HG03457 (cell line): Measurements from ENCODE around the gene PRIM2.
A peak's percentile ranks its signal among the peaks of the same experiment; 100 is the strongest.
"Not testable (repeated sequence)": the region's sequence is repeated elsewhere in the genome, so short reads cannot be mapped to it uniquely, and the experiment has no call there.

ENCODE experiments used
- ATAC-seq: cut with Tn5 transposase; IDR thresholded peaks from one replicate; pipeline ENCODE4 v1.9.1; 2021; ENCODE audit warnings: moderate number of reproducible peaks; ENCODE audit not compliant: unreplicated experiment

Gene PRIM2

DNA sequence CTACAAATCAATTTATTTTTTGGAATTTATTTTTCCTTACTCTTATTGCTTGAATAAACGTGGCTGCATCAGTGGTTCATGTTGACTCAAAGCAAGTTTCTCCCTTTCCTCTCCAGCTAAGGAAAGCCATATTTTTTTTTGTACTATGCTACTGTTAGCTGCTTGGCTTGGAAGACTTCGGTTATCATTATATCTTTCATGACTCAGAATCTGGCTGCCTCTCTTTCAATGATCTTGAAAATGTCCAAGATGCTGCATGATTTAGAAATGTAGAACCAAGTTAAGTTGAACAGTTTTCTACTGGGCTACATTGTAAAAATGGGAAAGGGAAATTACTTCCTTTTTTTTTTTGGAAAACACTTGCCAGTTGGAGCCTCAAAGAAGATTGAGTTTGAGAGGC, 44.9 kb downstream of the PRIM2 start:
- ATAC-seq, result not testable (repeated sequence)

DNA sequence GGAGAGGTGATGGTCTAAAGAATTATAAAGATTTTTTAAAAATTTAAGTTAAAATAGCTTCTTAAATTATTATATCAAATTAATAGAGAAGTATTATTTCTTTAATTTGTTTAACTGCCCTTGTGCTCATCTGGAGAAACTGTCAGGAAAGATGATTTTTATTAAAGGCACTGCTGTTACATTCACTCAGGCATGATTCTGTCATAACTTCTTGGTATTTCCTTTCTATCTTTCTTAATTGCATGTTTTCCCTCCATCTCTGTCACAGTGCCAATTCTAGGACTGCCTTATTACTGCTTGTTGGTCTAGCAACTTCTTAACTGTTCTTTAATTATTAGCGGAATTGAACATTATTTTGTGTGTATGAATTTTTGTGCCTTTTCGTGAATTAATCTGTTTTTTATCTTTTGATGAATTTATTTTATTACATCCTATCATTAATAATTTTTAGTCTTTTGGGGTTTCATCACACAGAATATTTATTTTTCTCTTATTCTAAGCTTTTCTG, 47.7 kb downstream of the PRIM2 start:
- ATAC-seq, result not testable (repeated sequence)

DNA sequence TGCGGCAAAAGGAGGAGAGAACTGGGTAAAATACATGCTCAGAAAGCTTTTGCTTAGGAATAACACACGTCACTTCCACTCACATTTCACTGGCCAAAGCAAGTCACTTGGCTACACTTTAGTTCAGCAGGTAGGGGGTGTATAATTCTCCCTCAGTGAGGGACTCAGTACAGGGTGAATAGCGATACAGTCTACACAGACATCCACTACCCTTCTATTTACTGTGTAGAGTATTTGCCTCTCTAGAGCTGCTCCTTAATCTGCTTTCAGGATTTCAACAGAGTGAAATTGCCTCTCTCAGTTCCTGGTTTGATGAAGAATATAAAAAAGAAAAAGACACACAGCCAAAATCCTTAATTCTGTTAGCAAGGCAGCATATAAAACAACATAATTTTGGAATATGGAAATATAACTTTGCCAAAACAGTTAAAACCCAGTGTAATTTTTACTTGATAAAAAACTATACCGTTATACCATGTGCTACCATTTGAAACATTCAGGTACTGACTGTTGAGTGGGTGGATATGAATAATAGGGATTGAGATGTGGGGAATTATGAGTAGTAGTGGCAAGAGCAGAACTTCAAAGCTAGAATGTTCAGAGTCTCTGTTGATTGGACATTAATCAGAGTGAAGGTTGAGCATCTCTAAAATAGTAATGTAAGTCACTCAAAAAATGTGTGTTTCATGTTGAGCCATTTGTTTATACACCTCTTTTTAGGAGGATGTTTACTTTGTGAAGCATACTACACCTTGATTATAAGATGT, 51.7 kb downstream of the PRIM2 start:
- not testable (repeated sequence) for ATAC-seq

DNA sequence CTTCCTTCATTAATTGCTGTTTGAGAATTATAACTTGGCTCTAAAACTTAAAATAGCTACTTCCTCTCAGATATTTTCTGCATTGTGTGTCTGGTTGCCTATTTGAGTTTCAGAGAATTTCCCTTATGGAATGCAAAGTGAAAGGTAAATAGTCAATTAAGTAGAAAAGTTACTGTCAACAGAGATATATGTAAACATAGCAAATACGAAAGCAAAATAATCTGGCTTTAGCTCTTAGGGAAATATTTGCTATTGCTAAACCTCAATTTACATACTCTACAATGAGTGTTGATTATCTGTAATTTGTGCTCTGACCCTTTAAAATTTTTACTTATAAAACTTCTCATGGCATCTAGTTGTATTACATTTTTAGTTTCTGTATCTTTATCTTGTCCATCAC, 54.3 kb downstream of the PRIM2 start:
- not testable (repeated sequence) for ATAC-seq

DNA sequence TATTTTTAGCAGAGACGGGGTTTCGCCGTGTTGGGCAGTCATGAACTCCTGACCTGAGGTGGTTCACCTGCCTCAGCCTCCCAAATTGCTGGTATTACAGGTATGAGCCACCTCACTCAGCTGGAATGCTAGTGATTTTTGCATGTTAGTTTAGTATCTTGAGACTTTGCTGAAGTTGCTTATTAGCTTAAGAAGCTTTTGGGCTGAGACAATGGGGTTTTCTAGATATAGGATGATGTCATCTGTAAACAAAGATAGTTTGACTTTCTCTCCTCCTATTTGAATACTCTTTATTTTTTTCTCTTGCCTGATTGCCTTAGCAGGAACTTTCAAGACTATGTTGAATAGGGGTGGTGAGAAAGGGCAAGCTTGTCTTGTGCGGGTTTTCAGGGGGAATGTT, 57.3 kb downstream of the PRIM2 start:
- not testable (repeated sequence) for ATAC-seq

DNA sequence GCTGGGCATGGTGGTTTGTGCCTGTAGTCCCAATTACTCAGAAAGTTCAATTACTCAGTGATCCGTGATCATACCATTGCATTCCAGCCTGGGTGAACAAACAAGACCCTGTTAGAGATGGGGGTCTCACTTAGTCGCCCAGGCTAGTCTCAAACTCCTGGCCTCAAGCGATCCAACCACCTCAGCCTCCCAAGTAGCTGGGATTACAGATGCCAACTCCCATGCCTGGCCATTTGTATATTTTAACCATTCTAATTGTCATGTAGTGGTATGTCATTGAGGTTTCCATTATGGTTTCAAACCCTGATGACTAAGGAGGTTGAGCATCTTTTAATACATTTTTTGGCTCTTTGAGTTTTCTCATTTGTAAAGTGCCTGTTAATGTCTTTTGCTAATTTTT, 58.7 kb downstream of the PRIM2 start:
- ATAC-seq, result not testable (repeated sequence)

DNA sequence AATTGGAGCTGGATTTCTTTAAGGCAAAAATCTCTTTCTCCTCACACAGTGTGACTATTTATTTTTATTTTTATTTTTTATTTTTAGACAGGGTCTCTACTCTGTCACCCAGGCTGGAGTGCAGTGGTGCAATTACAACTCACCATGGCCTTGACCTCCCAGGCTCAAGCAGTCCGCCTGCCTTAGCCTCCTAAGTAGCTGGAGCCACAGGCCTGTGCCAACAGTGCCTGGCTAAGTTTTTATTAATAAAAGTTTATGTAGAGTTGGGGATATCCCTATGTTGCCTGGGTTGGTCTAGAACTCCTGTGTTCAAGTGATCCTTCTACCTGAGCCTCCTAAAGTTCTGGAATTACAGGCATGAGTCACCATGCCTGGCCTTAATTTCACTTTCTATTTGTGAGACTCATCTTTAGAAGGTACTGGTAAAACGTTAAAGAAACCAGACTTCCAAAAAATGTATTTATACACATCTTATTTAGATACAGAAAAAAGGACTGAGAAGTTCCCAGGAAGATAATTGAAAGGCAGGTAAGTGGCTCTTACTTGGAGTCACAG, 71.7 kb downstream of the PRIM2 start:
- ATAC-seq, result not testable (repeated sequence)

DNA sequence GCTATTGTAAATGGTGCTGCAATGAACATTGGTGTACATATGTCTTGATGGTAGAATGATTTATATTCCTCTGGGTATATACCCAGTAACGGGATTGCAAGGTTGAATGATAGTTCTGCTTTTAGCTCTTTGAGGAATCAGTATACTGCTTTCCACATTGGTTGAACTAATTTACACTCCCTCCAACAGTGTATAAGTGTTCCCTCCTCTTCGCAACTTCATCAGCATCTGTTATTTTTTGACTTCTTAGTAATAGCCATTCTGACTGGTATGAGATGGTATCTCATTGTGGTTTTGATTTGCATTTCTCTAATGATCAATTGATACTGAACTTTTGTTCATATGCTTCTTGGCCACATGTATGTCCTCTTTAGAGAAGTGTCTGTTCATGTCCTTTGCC, 73.4 kb downstream of the PRIM2 start:
- ATAC-seq, result not testable (repeated sequence)

DNA sequence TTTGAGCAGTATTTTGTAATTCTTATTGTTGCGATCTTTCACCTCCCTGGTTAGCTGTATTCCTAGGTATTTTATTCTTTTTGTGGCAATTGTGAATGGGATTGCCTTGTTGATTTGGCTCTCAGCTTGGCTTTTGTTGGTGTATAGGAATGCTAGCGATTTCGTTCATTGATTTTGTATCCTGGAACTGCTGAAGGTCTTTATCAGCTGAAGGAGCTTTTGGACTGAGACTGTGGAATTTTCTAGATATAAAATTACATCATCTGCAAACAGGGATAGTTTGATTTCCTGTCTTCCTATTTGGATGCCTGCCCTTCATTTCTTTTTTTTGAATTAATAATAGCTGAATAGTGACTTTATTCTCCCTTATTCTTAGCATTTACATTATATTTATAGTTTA, 74.6 kb downstream of the PRIM2 start:
- not testable (repeated sequence) for ATAC-seq

DNA sequence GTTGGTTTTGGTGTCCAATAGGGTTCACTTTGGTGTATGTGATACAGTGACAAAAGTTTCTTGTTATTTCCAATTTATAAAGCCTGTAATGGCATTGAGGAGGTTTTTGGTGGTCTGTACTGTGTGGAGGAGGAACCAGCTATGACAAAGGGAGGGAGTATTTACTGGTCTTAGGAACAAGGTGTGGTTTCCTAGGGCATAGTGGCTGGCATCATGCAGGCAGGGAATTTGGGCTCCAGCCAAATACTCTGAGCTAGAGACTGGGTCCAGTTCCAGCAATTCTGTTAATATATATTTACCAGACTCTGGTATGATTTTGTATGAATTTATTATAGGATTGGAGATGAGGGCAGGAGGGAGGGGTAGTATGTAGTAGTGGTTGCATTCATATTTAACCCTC, 101.9 kb downstream of the PRIM2 start:
- not testable (repeated sequence) for ATAC-seq

DNA sequence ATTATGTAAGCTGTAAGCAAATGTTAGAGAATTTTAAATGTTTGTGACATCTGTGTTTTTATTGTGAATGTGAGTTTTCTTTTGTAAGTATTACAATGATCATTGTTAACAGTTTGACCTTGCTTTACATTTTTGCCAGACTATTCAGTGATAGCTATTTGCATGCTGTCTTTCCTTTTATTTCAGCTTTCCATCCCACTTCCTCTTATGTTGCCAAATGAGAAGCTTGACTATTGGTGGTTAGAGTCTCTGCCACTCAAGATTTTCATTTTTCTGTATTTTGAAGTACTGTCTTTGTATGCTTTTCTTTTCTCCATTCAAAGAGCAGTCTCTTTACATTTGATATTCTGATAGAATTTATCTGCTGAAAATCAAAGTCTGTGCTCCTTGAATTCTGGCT, 104.1 kb downstream of the PRIM2 start:
- no peak for ATAC-seq

DNA sequence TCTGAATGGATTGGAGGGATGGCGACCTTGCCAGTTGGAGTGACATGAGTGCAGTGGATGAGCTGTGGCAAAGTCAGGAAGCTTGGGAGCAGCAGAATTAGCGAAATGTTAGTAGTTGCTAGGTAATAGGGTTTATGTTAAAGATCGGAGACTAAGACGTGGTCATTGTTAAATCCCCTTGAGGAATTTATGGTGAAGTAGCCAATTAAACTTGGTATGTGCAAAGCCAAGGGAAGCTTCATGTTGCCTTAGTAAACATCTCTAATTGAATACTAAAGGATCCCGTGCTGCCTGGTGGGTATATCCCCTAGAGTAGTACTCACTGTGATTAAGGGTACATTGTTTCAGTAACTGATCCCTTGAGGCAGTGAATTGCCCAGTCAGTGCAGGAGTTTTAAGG, 106.0 kb downstream of the PRIM2 start:
- no peak for ATAC-seq

DNA sequence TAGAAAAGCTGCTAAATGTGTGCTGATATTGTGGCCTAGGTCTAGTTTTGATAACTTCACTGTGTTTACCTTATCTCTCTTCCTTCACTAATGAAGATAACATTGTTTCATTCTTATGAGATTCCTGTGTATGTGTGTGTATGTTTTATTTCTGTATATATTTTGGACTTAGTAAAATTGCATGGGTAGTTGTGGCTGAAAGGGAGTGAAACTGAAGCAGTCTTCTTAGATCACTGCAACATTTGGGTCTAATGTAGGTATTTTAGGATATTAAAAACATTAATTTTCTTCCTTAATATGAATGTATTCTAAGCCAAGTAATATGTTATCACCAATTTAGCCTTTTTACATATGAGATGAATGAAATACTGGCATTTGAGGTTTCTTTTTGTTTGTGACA, 114.3 kb downstream of the PRIM2 start:
- ATAC-seq, result not testable (repeated sequence)

DNA sequence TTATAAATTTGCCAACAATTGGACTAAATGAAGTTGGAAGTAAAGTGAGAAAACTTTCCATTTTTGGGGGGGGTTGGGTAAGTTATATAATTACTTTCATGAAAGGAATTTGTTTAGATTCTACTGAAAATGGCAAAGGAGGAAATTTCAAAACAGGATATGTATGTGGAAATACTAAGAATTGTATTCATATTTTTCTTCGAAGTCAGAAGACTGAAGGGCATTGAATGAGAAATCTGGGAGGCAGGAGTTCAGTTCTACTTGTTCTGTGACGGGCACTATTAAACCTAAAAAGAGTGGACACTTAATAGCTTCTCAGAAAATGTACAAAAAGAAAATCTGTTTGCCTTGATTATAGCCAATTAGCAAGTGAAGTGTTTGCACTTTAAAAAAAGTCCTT, 114.7 kb downstream of the PRIM2 start:
- no peak for ATAC-seq

DNA sequence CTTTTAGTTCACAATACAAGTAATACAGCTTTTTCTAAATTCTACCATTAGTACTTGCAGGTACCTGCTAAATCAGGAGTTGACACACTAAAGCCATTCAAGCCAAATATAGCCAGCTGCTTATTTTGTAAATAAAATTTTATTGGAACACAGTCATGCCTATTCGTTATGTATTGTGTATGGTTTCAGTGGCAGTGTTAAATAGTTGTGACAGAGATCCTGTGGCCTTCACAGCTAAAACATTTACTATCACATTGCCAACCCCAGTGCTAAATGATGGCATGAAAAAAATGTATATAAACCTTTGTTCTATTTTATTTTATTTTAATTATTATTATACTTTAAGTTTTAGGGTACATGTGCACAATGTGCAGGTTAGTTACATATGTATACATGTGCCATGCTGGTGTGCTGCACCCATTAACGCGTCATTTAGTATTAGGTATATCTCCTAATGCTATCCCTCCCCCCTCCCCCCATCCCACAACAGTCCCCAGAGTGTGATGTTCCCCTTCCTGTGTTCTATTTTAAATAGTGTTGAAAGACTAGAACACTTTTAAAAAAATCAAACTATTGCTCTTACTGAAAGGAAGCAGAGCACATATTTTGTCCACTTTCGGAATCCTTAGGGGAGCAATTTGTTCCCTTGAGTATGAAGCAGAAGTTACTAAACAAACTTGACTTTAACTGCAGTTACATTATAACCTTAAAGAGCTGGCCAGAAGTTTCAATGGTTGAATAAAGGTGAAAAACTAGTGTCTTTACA, 115.7 kb downstream of the PRIM2 start:
- peak; percentile 61 for ATAC-seq

DNA sequence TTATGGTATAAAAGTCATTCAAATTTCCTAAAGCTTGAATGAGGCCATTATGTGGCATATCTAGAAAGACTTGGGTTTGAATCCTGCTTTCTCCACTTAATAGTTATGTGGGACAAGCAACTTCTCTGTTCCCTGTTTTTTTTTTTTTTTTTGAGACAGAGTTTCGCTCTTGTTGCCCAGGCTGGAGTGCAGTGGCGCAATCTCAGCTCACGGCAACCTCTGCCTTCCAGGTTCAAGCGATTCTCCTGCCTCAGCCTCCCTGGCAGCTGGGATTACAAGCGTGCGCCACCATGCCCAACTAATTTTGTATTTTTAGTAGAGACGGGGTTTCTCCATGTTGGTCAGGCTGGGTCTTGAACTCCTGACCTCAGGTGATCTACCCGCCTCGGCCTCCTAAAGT, 116.4 kb downstream of the PRIM2 start:
- ATAC-seq, result not testable (repeated sequence)

DNA sequence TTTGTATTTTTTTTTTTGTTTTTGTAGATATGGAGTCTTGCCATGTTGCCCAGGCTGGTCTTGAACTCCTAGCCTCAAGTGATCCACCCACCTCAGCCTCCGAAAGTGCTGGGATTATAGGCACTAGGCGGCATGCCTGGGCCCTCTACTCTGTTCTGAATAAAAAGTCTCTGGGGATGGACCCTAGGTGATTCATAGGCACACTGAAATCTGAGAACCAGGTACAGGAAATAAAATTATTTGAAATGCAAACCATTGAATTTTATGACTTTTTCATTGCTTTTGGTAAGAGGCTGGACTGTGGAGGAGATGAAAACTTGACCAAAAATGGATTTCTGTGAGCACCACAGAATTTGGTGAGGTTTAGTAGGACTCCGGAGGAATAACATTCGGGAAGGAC, 117.5 kb downstream of the PRIM2 start:
- ATAC-seq, result no peak

DNA sequence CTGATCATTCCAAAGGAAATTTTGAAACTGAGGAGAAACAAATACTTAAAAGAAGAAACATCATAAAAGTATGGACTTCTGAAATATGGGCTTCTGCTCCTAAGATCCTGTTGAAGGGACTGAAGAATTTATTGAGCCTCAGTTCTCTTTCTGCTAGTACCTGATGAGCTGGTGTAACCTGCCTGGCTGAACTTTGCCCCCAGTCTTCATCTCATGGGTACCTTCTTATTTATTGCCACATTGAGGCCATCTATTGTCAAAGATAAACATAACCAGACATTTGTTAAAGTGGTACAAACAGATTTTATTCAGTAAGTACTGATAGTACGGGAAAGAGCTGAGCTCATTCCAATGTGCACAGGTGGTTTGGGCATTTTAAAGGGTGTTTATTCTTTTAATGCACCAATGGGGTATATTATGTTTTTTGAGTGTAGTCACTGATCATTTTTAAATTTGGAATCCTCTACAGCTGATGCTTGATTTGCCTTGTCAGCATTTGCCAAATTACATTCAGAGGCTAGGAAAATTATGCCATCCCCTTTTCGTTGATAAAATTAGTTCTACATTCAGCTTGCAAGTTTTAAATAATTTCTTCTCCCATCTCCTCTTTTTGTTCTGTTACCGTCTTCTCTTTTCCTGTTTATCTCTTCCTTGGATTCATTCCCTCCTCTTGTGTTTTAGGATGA, 118.2 kb downstream of the PRIM2 start:
- no peak for ATAC-seq

DNA sequence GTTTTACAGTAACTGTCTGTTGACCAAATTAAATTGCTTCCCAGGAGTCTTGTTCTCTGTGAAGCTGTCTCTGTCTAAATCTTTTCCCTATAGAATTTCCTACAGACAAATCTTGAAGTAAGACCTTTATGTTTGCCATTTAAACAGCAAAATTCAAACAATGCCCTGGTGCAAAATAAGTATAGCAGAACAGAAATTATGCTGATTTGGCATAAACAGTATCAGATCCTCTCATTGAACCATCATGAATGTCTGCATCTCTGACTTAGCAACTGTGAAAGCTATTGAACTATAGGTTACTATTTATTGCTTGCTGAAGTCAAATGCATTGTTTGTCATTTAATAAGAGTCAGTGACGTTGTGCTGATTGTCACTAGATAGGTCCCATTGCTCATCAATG, 123.3 kb downstream of the PRIM2 start:
- not testable (repeated sequence) for ATAC-seq

DNA sequence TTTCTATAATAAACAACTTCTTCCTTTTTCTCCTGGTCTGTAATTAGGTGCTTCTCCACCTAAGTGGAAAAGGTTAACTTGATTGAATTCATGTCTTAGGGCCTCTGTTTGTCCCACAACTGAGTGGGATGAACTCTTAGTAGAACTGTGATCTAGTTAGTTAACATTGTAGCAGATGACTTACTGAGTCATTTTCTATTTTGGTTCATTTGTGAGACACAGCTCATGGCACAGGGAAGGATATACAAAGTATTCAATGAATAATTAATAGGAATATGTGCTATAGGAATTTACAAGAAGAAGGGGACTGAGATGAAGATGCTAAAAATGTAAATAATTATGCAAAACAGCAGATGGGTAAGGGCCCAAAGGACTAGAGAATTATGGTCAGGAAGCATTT, 124.7 kb downstream of the PRIM2 start:
- not testable (repeated sequence) for ATAC-seq

DNA sequence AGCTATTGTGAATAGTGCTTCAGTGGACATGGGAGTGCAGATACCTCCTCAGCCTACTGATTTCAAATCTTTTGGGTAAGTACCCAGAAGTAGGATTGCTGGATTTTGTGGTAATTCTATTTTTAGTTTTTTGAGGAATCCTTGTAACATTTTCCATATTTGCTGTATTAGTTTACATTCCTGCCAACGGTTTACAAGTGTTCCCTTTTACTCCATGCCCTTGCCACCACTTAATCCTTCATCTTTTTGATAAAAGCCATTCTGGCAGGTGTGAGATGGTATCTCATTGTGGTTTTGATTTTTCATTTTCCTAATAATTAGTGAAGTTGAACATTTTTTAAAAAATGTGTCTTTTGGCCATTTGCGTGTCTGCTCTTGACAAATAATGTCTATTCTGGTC, 125.8 kb downstream of the PRIM2 start:
- ATAC-seq, result not testable (repeated sequence)
